Ovary (tissue), 9 donors: ENCODE measurements around the gene MED12. TPM values are rescaled to one million over a fixed set of nuclear protein-coding genes. Genes with fewer than 3 reads are reported as not detected.
"Not testable (repeated sequence)": the region's sequence is repeated elsewhere in the genome, so short reads cannot be mapped to it uniquely, and the experiment has no call there.

ENCODE experiments used
- DNase-seq, 5 donors: peaks; one replicate each; pipeline ENCODE4 v3.0.0-alpha.2; 2019 to 2020
- H3K27ac ChIP-seq, 2 donors: fragments of 200-600 bp; one replicate each; pipeline versions ENCODE4 v1.5.1 to v1.8.0; 2019 to 2022
- H3K27me3 ChIP-seq: fragments of 200-600 bp; one replicate; pipeline ENCODE4 v1.8.0; 2022
- H3K36me3 ChIP-seq: fragments of 200-600 bp; sonication (generic); one replicate; pipeline ENCODE4 v1.5.1; 2019
- H3K4me1 ChIP-seq: one replicate; pipeline ENCODE4 v1.8.1; 2013; ENCODE audit warnings: mild to moderate bottlenecking, moderate library complexity; ENCODE audit not compliant: insufficient read depth
- H3K4me3 ChIP-seq: fragments of 200-600 bp; sonication (generic); one replicate; pipeline ENCODE4 v1.5.1; 2017
- H3K9me3 ChIP-seq, 2 donors: fragments of 200-600 bp in 1 of 2; sonication (generic) in 1 of 2; one replicate each; pipeline versions ENCODE4 v1.5.1 to v1.8.1; 2013 to 2019; ENCODE audit warnings: mild to moderate bottlenecking in 1 of 2, moderate library complexity in 1 of 2
- CTCF ChIP-seq, 3 donors: fragments of 450-650 bp in 2 of 3; fragments of 200-600 bp in 1 of 3; IDR thresholded peaks; one replicate each; pipeline versions ENCODE4 v1.5.1 to v1.8.0; 2016 to 2022; ENCODE audit warnings: antibody characterized with exemption in 3 of 3, mild to moderate bottlenecking in 1 of 3
- EP300 ChIP-seq: sonication (generic); formaldehyde crosslinking; IDR thresholded peaks from one replicate; pipeline ENCODE4 v1.6.1; 2017; ENCODE audit warnings: antibody characterized with exemption
- POLR2A ChIP-seq: fragments of 450-650 bp; IDR thresholded peaks from one replicate; pipeline ENCODE4 v1.6.1; 2017; ENCODE audit warnings: antibody characterized with exemption, mild to moderate bottlenecking, moderate library complexity
- WGBS, 3 donors: extraction: QIAGEN DNeasy Blood & Tissue Kit in 1 of 3; methylation state at CpG; one replicate each; pipeline versions ENCODE4 v1.1.5 to v1.1.7; 2013 to 2017; 5-methylcytosine and 5-hydroxymethylcytosine counted together
- intact Hi-C, 4 donors: fragments of 100-400 bp; cut with DNase I; formaldehyde crosslinking; loops; one replicate each; pipeline versions ENCODE4 v1.11.0 to v1.15.1; 2022 to 2023
- polyA plus RNA-seq, 2 donors: library from polyadenylated mRNA; stranded (reverse); fragments of 200-250 nt in 1 of 2; fragments of 350-450 nt in 1 of 2; fragmentation: Illumina TruSeq in 1 of 2; extraction: RNeasy Lipid Tissue Mini Kit (QIAGEN cat#74804) in 1 of 2; gene quantifications; one replicate each; pipeline ENCODE4 v1.2.3, GENCODE V29; 2013 to 2014
- total RNA-seq, 7 donors: library from RNA; depleted of rRNA in 2 of 7; stranded (reverse); fragments of >200 nt in 2 of 7; fragmentation: NEBNext Ultra II Directional in 3 of 7; extraction: Animal tissue kit (Norgen Biotek cat#: 25700) in 3 of 7; gene quantifications; one replicate each; pipeline versions ENCODE4 v1.1.0 to v1.2.4, GENCODE V29; 2016 to 2023
- donor health status: DM: no; HTN: no; CAD: no; lungs with moderate emphysema.
- donor health status: DM: no; HTN: no; CAD: no.
- donor health status: Bipolar disorder and iron deficiency.
- donor health status: DM: yes; HTN: yes; CAD: no.
- donor health status: DM: no; HTN: no; CAD: no.
- donor health status: DM: yes; HTN: yes; CAD: no.

MED12 gene
- total and polyA plus RNA-seq, 9 donors: 27.8 to 68.4 (median 52.2) TPM

GRCh38 chrX:71177327-71177726 lies 58.9 kb downstream of the MED12 start:
- Histone ChIP-seq H3K27me3 (no peaks in the 10 kb centered on the region), H3K36me3 (no peaks in the 10 kb centered on the region), H3K4me1 (peaks cover 2% of the 10 kb centered on the region), H3K27ac (no peak overlapping the region), H3K9me3 (no peaks in the 10 kb centered on the region), H3K4me3 (no peak overlapping the region)
- TF ChIP-seq CTCF (IDR thresholded peaks at IDR 0.05): no peak
- no peak for TF ChIP-seq POLR2A
- no peak for TF ChIP-seq EP300
- WGBS, 3 donors: 19 to 35% (median 24%) methylated on average over 3 of the region's 3 CpGs
- intact Hi-C loops: no loop called here
- DNase-seq: no peak

DNA sequence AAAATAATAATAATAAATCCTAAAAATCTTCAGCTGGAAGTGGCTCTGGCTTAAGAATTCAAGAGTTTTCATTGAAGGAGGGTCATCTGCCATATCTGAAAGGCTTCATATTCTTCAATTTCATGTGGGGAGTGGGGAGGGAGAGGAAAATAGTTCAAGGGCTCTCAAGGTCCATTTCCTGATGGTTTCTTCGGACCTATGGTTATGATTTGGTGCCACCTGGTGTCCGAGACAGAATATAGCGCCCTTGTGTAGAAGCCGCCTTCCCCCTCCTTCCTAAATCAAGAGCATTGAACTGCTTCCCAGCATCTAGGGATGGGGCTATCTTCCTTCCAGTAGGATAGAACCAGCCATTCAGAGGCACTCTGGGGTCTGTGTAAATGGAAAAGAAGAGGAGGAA lies 60.5 kb downstream of the MED12 start:
- Histone ChIP-seq H3K27ac (no peak overlapping the region), H3K4me3 (no peak overlapping the region), H3K9me3 (no peaks in the 10 kb centered on the region), H3K27me3 (no peaks in the 10 kb centered on the region), H3K4me1 (peaks cover 2% of the 10 kb centered on the region), H3K36me3 (no peaks in the 10 kb centered on the region)
- intact Hi-C loops: no loop called here
- peak; percentile 46 to 73 (median 49) for DNase-seq
- TF ChIP-seq EP300 (no peak), CTCF (IDR thresholded peaks at IDR 0.05) (peak; percentile 42 to 62 (median 52))
- WGBS, 3 donors: 1 to 3% (median 2%) methylated on average over 4 of the region's 4 CpGs

- not testable (repeated sequence) for H3K4me1 ChIP-seq, H3K27me3 ChIP-seq, H3K36me3 ChIP-seq, H3K4me3 ChIP-seq, DNase-seq, H3K9me3 ChIP-seq
- H3K27ac ChIP-seq: peak overlapping the region in 1 of 2 donors; percentile 38
- intact Hi-C loops: loop anchor here in 1 of 4 donors (10.0 kb wide), 1 partner anchor 74 kb away; the partner anchor contains the start of gene ZMYM3
- WGBS, 3 donors: 63 to 68% (median 67%) methylated on average over 9 of the region's 9 CpGs
Observed at GRCh38 chrX:71180579-71181265, 62.3 kb downstream of the MED12 start.

GRCh38 chrX:71181558-71181909 lies 63.1 kb downstream of the MED12 start:
- DNase-seq: peak; percentile 28 to 47 (median 31)
- H3K27me3 ChIP-seq: no peaks in the 10 kb centered on the region
- WGBS, 3 donors: 44 to 52% (median 47%) methylated on average over 10 of the region's 10 CpGs
- no peak for TF ChIP-seq POLR2A
- TF ChIP-seq CTCF (IDR thresholded peaks at IDR 0.05): no peak
- peak overlapping the region; percentile 40 for H3K4me3 ChIP-seq
- H3K9me3 ChIP-seq: no peaks in the 10 kb centered on the region
- intact Hi-C loops: loop anchor here in 1 of 4 donors (10.0 kb wide), 1 partner anchor 73 kb away; the partner anchor contains the start of gene ZMYM3
- H3K4me1 ChIP-seq: peaks cover 2% of the 10 kb centered on the region
- no peaks in the 10 kb centered on the region for H3K36me3 ChIP-seq
- H3K27ac ChIP-seq: peak overlapping the region in 1 of 2 donors; percentile 83
